Panc1 (cell line): Measurements from ENCODE around the gene WWTR1.

ENCODE experiments used
- POLR2AphosphoS5 ChIP-seq: IDR thresholded peaks from 2 replicates; pipeline ENCODE4 v1.6.1; 2012; ENCODE audit warnings: mild to moderate bottlenecking, low read depth, low read length, moderate library complexity
- SIN3A ChIP-seq: IDR thresholded peaks from 2 replicates; pipeline ENCODE4 v1.6.1; 2012; ENCODE audit warnings: low read depth, mild to moderate bottlenecking, low read length, moderate library complexity, borderline replicate concordance; ENCODE audit not compliant: insufficient read depth
- TCF7L2 ChIP-seq: IDR thresholded peaks from 2 replicates; pipeline ENCODE4 v1.6.1; 2011; ENCODE audit warnings: mild to moderate bottlenecking, low read depth, low read length, inconsistent platforms
- TF ChIP-seq, protein P1 (sequence below): fragments of 450-650 bp; IDR thresholded peaks from 2 replicates; pipeline ENCODE4 v1.5.1; 2017; ENCODE audit warnings: mild to moderate bottlenecking
- TF ChIP-seq, protein P2 (sequence below), 2 experiments: IDR thresholded peaks; 2 replicates each; pipeline ENCODE4 v1.6.1; 2011 to 2012; ENCODE audit warnings: low read depth in 2 of 2, control low read depth in 1 of 2, low read length in 1 of 2, mild to moderate bottlenecking in 1 of 2, moderate library complexity in 1 of 2; ENCODE audit not compliant: insufficient read depth in 1 of 2

DNA sequence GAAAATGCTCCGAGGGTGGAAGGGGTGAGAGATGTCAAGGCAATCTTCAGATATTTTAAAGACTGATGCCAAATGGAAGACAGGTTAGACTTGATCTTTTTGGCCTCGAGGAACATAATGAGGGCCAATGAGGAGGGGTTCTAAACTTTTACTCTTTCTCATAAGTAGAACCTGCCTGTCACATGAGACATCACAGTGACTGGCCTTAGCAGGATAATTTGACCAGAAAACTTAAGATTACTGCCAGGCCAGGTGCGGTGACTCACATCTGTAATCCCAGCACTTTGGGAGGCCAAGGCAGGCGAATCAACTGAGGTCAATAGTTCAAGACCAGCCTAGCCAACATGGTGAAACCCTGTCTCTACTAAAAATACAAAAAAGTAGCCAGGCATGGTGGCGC, 171.1 kb downstream of the WWTR1 start:
- TF ChIP-seq, protein P1, sequence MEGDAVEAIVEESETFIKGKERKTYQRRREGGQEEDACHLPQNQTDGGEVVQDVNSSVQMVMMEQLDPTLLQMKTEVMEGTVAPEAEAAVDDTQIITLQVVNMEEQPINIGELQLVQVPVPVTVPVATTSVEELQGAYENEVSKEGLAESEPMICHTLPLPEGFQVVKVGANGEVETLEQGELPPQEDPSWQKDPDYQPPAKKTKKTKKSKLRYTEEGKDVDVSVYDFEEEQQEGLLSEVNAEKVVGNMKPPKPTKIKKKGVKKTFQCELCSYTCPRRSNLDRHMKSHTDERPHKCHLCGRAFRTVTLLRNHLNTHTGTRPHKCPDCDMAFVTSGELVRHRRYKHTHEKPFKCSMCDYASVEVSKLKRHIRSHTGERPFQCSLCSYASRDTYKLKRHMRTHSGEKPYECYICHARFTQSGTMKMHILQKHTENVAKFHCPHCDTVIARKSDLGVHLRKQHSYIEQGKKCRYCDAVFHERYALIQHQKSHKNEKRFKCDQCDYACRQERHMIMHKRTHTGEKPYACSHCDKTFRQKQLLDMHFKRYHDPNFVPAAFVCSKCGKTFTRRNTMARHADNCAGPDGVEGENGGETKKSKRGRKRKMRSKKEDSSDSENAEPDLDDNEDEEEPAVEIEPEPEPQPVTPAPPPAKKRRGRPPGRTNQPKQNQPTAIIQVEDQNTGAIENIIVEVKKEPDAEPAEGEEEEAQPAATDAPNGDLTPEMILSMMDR = no peak
- TF ChIP-seq POLR2AphosphoS5 (no peak), SIN3A (no peak), TCF7L2 (no peak)
- TF ChIP-seq, protein P2, sequence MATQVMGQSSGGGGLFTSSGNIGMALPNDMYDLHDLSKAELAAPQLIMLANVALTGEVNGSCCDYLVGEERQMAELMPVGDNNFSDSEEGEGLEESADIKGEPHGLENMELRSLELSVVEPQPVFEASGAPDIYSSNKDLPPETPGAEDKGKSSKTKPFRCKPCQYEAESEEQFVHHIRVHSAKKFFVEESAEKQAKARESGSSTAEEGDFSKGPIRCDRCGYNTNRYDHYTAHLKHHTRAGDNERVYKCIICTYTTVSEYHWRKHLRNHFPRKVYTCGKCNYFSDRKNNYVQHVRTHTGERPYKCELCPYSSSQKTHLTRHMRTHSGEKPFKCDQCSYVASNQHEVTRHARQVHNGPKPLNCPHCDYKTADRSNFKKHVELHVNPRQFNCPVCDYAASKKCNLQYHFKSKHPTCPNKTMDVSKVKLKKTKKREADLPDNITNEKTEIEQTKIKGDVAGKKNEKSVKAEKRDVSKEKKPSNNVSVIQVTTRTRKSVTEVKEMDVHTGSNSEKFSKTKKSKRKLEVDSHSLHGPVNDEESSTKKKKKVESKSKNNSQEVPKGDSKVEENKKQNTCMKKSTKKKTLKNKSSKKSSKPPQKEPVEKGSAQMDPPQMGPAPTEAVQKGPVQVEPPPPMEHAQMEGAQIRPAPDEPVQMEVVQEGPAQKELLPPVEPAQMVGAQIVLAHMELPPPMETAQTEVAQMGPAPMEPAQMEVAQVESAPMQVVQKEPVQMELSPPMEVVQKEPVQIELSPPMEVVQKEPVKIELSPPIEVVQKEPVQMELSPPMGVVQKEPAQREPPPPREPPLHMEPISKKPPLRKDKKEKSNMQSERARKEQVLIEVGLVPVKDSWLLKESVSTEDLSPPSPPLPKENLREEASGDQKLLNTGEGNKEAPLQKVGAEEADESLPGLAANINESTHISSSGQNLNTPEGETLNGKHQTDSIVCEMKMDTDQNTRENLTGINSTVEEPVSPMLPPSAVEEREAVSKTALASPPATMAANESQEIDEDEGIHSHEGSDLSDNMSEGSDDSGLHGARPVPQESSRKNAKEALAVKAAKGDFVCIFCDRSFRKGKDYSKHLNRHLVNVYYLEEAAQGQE (IDR thresholded peaks at IDR 0.05; ENCODE audit: insufficient read depth in 1 of 2, low read depth in 2 of 2, low read length in 1 of 2) = no peak
